Measurements from ENCODE around the gene AP1G2. TPM values are rescaled to one million over a fixed set of nuclear protein-coding genes. Genes with fewer than 3 reads are reported as not detected.

AP1G2 gene
- total and polyA plus RNA-seq, 2 of the 13 experiments (the other 11 are each of a cell fraction or from before 2014, with no cell fraction given), result 96.9 to 611 TPM

DNA sequence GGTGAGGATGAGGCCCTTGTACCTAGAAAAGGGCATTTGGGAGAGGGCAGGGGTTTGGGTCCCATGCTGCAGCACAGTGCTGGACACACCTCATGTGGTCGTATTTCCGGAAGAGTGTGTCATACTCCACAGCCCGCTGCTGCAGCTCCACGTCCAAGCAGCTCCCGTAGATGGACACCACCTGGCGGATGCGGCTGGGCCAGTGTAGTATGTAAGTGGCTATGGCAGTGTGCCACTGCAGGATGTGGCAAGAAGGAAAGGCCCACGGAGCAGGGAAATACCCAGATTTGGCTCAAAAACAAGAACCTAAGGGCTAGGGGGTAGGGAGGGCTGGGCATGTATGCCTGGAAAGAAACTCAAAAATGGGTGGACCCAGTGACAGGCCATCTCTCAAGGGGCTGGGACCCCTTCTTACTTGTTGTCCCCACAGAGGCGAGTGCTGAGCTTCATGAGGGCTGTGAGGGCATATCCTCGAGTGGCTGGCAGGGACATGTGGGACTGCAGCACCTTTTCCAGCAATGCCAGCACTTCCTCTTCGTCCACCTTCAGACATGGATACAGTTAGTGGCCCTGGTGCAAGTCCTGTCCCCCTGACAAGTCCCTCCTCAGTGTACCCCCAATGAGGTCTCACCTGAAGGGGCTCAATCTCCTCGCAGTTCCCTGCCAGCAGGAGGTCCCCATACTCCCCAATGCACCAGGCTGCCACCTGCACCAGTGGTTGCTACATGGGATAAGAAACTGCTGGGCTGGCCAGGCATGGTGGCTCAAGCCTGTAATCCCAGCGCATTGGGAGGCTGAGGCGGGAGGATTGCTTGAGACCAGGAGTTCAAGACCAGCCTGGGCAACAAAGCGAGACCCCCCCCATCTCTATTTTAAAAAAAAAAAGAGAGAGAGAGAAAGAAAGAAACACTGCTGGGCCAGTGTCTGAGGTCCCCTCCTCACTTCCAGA lies 5.4 kb downstream of the AP1G2 start (continued):
- TF ChIP-seq, protein P1, sequence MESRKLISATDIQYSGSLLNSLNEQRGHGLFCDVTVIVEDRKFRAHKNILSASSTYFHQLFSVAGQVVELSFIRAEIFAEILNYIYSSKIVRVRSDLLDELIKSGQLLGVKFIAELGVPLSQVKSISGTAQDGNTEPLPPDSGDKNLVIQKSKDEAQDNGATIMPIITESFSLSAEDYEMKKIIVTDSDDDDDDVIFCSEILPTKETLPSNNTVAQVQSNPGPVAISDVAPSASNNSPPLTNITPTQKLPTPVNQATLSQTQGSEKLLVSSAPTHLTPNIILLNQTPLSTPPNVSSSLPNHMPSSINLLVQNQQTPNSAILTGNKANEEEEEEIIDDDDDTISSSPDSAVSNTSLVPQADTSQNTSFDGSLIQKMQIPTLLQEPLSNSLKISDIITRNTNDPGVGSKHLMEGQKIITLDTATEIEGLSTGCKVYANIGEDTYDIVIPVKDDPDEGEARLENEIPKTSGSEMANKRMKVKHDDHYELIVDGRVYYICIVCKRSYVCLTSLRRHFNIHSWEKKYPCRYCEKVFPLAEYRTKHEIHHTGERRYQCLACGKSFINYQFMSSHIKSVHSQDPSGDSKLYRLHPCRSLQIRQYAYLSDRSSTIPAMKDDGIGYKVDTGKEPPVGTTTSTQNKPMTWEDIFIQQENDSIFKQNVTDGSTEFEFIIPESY (CRISPR knock-in tag; IDR thresholded peaks at IDR 0.05), result peak; percentile 3; the same call in 1 of the 2 replicates
- TF ChIP-seq ZNF138 (CRISPR knock-in tag; IDR thresholded peaks at IDR 0.05; ENCODE audit: low read depth) (no peak), ARNTL (CRISPR knock-in tag; IDR thresholded peaks at IDR 0.05) (no peak), EED (CRISPR knock-in tag; IDR thresholded peaks at IDR 0.05) (0 out of 2 replicates have a peak, but pooled peaks have one; percentile 17), EP300 (IDR thresholded peaks at IDR 0.05; ENCODE audit: low read depth in 2 of 2, low read length in 2 of 2) (no peak), EP300 (CRISPR knock-in tag; IDR thresholded peaks at IDR 0.05; ENCODE audit: borderline replicate concordance) (no peak), ZNF766 (CRISPR knock-in tag; IDR thresholded peaks at IDR 0.05; ENCODE audit: borderline replicate concordance) (no peak), SRSF1 (optimal IDR thresholded peaks at IDR 0.05; ENCODE audit: low read depth, low read length) (no peak), ZKSCAN1 (IDR thresholded peaks at IDR 0.05; ENCODE audit: low read length) (no peak), XRCC5 (optimal IDR thresholded peaks at IDR 0.05; ENCODE audit: low read length) (no peak), CAMTA2 (CRISPR knock-in tag; IDR thresholded peaks at IDR 0.05; ENCODE audit: borderline replicate concordance) (no peak), ZNF501 (CRISPR knock-in tag; IDR thresholded peaks at IDR 0.05) (peak; percentile 76; the same call in 1 of the 2 replicates), FOXO1 (CRISPR knock-in tag; IDR thresholded peaks at IDR 0.05) (peak; percentile 19; the same call in 1 of the 2 replicates), NR2F6 (IDR thresholded peaks at IDR 0.05) (no peak), NR2F6 (CRISPR knock-in tag; IDR thresholded peaks at IDR 0.05) (no peak), SP2 (CRISPR knock-in tag; IDR thresholded peaks at IDR 0.05) (peak; percentile 50; the same call in 1 of the 2 replicates), ZZZ3 (CRISPR knock-in tag; IDR thresholded peaks at IDR 0.05; ENCODE audit: borderline replicate concordance) (0 out of 2 replicates have a peak, but pooled peaks have one; percentile 64), HCFC1 (IDR thresholded peaks at IDR 0.05; ENCODE audit: low read depth, low read length) (no peak), PAX8 (CRISPR knock-in tag; IDR thresholded peaks at IDR 0.05; ENCODE audit: borderline replicate concordance) (0 out of 2 replicates have a peak, but pooled peaks have one; percentile 71), ZKSCAN5 (CRISPR knock-in tag; IDR thresholded peaks at IDR 0.05) (0 out of 2 replicates have a peak, but pooled peaks have one; percentile 57), ZNF333 (CRISPR knock-in tag; IDR thresholded peaks at IDR 0.05; ENCODE audit: borderline replicate concordance) (0 out of 2 replicates have a peak, but pooled peaks have one; percentile 63), ZNF83 (CRISPR knock-in tag; IDR thresholded peaks at IDR 0.05; ENCODE audit: borderline replicate concordance) (no peak), ZNF761 (CRISPR knock-in tag; conservative IDR thresholded peaks at IDR 0.05) (no peak), TBX2 (CRISPR knock-in tag; IDR thresholded peaks at IDR 0.05; ENCODE audit: borderline replicate concordance) (0 out of 2 replicates have a peak, but pooled peaks have one; percentile 11), ZNF674 (CRISPR knock-in tag; IDR thresholded peaks at IDR 0.05; ENCODE audit: low read depth) (no peak), FOXJ3 (CRISPR knock-in tag; IDR thresholded peaks at IDR 0.05; ENCODE audit: borderline replicate concordance) (no peak), ZNF143 (CRISPR knock-in tag; IDR thresholded peaks at IDR 0.05) (no peak)
